Activated CD4-positive, alpha-beta memory T cell treated with anti-CD3 and anti-CD28 coated beads for 36 hours (primary cell): ENCODE measurements around the gene KIAA1671. TPM values are rescaled to one million over a fixed set of nuclear protein-coding genes. Genes with fewer than 3 reads are reported as not detected.
"Not testable (repeated sequence)": the region's sequence is repeated elsewhere in the genome, so short reads cannot be mapped to it uniquely, and the experiment has no call there.

Experiments used
- CTCF ChIA-PET: fragments of 350-600 bp; sonication (Branson Sonifier 250); formaldehyde crosslinking; loops from one replicate; lab custom pipeline; 2021; ENCODE audit warnings: antibody characterized with exemption, inconsistent platforms; lab: Charles Lee
- POLR2A ChIA-PET: fragments of 350-600 bp; sonication (Branson Sonifier 250); formaldehyde crosslinking; loops from one replicate; lab custom pipeline; 2021; ENCODE audit warnings: antibody characterized with exemption; lab: Charles Lee
- DNase-seq: peaks from one replicate; pipeline ENCODE4 v3.0.0-alpha.2; 2020
- H3K27ac Mint-ChIP-seq: one replicate; pipeline ENCODE4 v1.8.0; 2021; ENCODE audit warnings: mixed read lengths
- H3K27me3 Mint-ChIP-seq: one replicate; pipeline ENCODE4 v1.8.0; 2021; ENCODE audit warnings: mixed read lengths
- H3K36me3 Mint-ChIP-seq: one replicate; pipeline ENCODE4 v1.8.0; 2021; ENCODE audit warnings: mixed read lengths
- H3K4me1 Mint-ChIP-seq: one replicate; pipeline ENCODE4 v1.8.0; 2021; ENCODE audit warnings: low read depth, mixed read lengths
- H3K4me3 Mint-ChIP-seq: one replicate; pipeline ENCODE4 v1.8.0; 2021; ENCODE audit warnings: mild to moderate bottlenecking, mixed read lengths
- H3K9me3 Mint-ChIP-seq: one replicate; pipeline ENCODE4 v1.8.0; 2021; ENCODE audit warnings: mixed read lengths
- intact Hi-C: fragments of 100-400 bp; cut with micrococcal nuclease; formaldehyde crosslinking; loops from one replicate; pipeline ENCODE4 v1.15.1; 2023
- total RNA-seq, 2 experiments: library from RNA; stranded (reverse); gene quantifications; one replicate each; pipeline ENCODE4 v1.2.3, GENCODE V29; 2021

Gene KIAA1671
- total RNA-seq, 2 experiments from 2014 or later, result 6.5 to 6.8 TPM

GRCh38 chr22:25196326-25196725 is 243.8 kb downstream of the KIAA1671 start:
- ChIA-PET POLR2A (no interaction called here), CTCF (interaction anchor here (0.6 kb wide), 1 partner anchor 87 kb away, joined by 3 read pairs; no protein-coding TSS in a partner anchor)
- DNase-seq, result no peak
- H3K27me3 Mint-ChIP-seq, result no peaks in the 10 kb centered on the region
- no peaks in the 10 kb centered on the region for H3K4me1 Mint-ChIP-seq
- H3K4me3 Mint-ChIP-seq, result no peak overlapping the region
- no peaks in the 10 kb centered on the region for H3K36me3 Mint-ChIP-seq
- no peaks in the 10 kb centered on the region for H3K9me3 Mint-ChIP-seq
- no peak overlapping the region for H3K27ac Mint-ChIP-seq
- intact Hi-C loops, result no loop called here

DNA sequence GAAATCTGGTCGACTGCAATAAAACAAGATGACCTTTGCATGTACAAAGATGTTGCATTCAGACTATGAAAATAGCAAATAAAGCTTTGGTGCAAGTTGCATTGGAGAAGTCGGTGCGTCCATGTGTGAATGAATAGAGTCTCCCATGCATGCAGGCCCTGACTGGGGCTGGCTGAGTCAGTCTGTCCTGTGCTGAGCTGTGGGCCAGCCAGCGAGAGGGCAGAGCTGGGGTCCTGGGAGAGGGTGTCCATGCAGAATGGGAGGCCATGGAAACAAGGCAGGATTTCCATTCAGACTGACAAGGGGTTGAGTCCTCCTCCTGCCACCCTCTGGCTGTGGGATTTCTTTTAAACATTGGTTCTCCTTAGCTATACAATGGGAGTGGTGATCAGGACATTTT is 244.8 kb downstream of the KIAA1671 start:
- intact Hi-C loops, result no loop called here
- Mint-ChIP-seq H3K36me3 (no peaks in the 10 kb centered on the region), H3K27me3 (no peaks in the 10 kb centered on the region), H3K4me3 (no peak overlapping the region), H3K9me3 (no peaks in the 10 kb centered on the region), H3K27ac (no peak overlapping the region), H3K4me1 (no peaks in the 10 kb centered on the region)
- ChIA-PET CTCF (interaction anchor here (0.8 kb wide), 1 partner anchor 118 kb away, joined by 4 read pairs; no protein-coding TSS in a partner anchor), POLR2A (no interaction called here)
- DNase-seq, result no peak

- Mint-ChIP-seq H3K27me3 (no peaks in the 10 kb centered on the region), H3K27ac (no peak within 1 kb of the TSS), H3K4me3 (no peak within 1 kb of the TSS), H3K36me3 (no peaks in the 10 kb centered on the region), H3K4me1 (no peaks in the 10 kb centered on the region), H3K9me3 (no peaks in the 10 kb centered on the region)
- CTCF ChIA-PET, result interaction anchor here (3.1 kb wide), 1 partner anchor 119 kb away, joined by 24 read pairs; no protein-coding TSS in a partner anchor
- DNase-seq, result no peak
- POLR2A ChIA-PET, result no interaction called here
- intact Hi-C loops, result no loop called here
These were observed 247.4 kb downstream of the KIAA1671 start, which contains the start of gene CRYBB3 for GRCh38 chr22:25199731-25200520. Gene CRYBB3 (plus strand): TSS chr22:25199858. CDS start chr22:25201397, 1,539 bp downstream.

DNA sequence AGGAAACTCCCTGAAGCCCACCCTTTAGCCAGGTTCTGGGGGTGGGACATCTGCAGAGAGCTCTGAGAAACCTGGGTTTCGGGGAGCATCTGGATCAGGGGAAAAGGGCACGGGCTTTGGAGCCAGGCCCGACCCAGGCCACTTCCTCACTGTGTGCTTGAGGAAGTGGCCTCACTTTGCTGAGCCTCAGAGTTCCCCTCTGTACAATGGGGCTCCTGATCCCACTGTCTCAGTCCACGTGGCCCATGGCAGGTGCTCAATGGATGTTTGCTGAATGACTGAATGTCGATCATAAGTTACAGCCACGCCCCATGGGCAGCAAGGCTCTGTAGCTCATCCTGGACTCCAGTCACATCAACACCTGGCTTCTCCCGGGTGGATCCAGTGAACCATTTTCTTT is 248.5 kb downstream of the KIAA1671 start:
- Mint-ChIP-seq H3K27me3 (no peaks in the 10 kb centered on the region), H3K36me3 (no peaks in the 10 kb centered on the region), H3K27ac (no peak overlapping the region), H3K9me3 (no peaks in the 10 kb centered on the region), H3K4me3 (no peak overlapping the region), H3K4me1 (no peaks in the 10 kb centered on the region)
- intact Hi-C loops, result no loop called here
- DNase-seq, result no peak
- ChIA-PET POLR2A (no interaction called here), CTCF (interaction anchor here (1.0 to 3.1 kb wide), 7 partner anchors 9 to 120 kb away, joined by 3 to 24 read pairs (median 5); no protein-coding TSS in a partner anchor)

GRCh38 chr22:25201557-25202273 is 249.2 kb downstream of the KIAA1671 start:
- no peaks in the 10 kb centered on the region for H3K9me3 Mint-ChIP-seq
- CTCF ChIA-PET, result interaction anchor here (0.8 to 3.1 kb wide), 24 partner anchors 8 to 230 kb away, joined by 3 to 24 read pairs (median 4); no protein-coding TSS in a partner anchor
- no peak overlapping the region for H3K27ac Mint-ChIP-seq
- DNase-seq, result no peak
- H3K4me3 Mint-ChIP-seq, result no peak overlapping the region
- H3K36me3 Mint-ChIP-seq, result no peaks in the 10 kb centered on the region
- intact Hi-C loops, result no loop called here
- no peaks in the 10 kb centered on the region for H3K27me3 Mint-ChIP-seq
- POLR2A ChIA-PET, result no interaction called here
- no peaks in the 10 kb centered on the region for H3K4me1 Mint-ChIP-seq

DNA sequence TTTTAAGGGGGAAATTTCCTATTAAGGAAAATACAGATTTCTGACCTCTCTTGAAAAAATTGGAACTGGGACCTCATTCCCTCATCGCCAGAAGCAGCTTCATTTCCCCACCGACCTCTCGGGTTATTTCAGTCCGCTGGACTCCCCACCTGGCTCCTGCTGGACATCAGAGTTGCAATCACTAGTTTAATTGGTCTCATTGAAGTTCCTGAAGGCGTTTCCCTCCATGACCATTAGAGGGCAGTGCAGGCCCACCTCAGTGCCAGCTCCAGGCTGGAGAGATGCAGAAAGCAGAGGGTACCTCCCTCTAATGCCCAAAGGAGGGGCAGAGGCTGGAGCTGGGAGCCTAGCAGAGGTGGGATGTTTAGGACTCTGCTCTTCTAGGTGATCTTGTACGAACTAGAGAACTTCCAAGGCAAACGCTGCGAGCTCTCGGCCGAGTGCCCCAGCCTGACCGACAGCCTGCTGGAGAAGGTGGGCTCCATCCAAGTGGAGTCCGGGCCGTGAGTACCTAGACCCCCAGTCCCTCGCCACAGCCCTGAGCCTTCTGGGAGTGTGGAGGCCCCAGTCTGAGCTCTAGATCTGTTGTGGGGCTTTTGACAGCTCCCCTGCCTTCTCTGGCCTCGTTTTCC is 249.9 kb downstream of the KIAA1671 start:
- CTCF ChIA-PET, result interaction anchor here (0.8 to 3.1 kb wide), 24 partner anchors 9 to 570 kb away, joined by 3 to 24 read pairs (median 4); no protein-coding TSS in a partner anchor
- Mint-ChIP-seq H3K9me3 (no peaks in the 10 kb centered on the region), H3K4me3 (no peak overlapping the region), H3K27ac (no peak overlapping the region), H3K27me3 (no peaks in the 10 kb centered on the region), H3K36me3 (no peaks in the 10 kb centered on the region), H3K4me1 (no peaks in the 10 kb centered on the region)
- POLR2A ChIA-PET, result no interaction called here
- peak; percentile 66 for DNase-seq
- intact Hi-C loops, result no loop called here

- Mint-ChIP-seq H3K36me3 (no peaks in the 10 kb centered on the region), H3K4me1 (no peaks in the 10 kb centered on the region), H3K4me3 (no peak overlapping the region), H3K27me3 (no peaks in the 10 kb centered on the region), H3K9me3 (no peaks in the 10 kb centered on the region), H3K27ac (no peak overlapping the region)
- CTCF ChIA-PET, result interaction anchor here (1.0 to 3.1 kb wide), 11 partner anchors 10 to 570 kb away, joined by 3 to 24 read pairs (median 9); no protein-coding TSS in a partner anchor
- no peak for DNase-seq
- intact Hi-C loops, result no loop called here
- POLR2A ChIA-PET, result no interaction called here
These were observed 250.6 kb downstream of the KIAA1671 start for GRCh38 chr22:25203082-25203481.

GRCh38 chr22:25204547-25204946 is 252.0 kb downstream of the KIAA1671 start:
- H3K4me3 Mint-ChIP-seq, H3K36me3 Mint-ChIP-seq, H3K9me3 Mint-ChIP-seq, DNase-seq, POLR2A ChIA-PET, intact Hi-C loops, H3K27me3 Mint-ChIP-seq, H3K27ac Mint-ChIP-seq, H3K4me1 Mint-ChIP-seq: not testable (repeated sequence)
- CTCF ChIA-PET, result interaction anchor here (1.4 kb wide), 1 partner anchor 129 kb away, joined by 4 read pairs; no protein-coding TSS in a partner anchor

DNA sequence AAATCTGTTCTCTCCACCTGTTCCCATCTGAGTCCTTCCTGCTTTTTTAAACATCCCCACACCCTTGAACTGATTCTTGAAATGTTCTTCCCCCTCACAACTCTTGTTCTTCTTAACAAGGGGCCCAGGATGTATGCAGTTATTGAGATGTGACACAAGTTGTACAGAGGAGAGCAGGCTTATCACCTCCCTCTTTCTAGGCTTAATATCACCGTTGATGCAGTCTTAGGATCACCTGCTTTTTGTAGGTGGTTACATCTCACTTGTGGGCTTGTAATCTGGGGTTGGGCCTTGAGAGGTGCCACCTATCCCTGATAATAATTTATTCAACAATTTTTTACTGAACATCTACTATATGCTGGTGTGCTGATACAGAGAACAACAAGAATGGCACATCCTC is 253.3 kb downstream of the KIAA1671 start:
- no peak overlapping the region for H3K27ac Mint-ChIP-seq
- POLR2A ChIA-PET, result no interaction called here
- DNase-seq, result no peak
- no peaks in the 10 kb centered on the region for H3K36me3 Mint-ChIP-seq
- no peaks in the 10 kb centered on the region for H3K4me1 Mint-ChIP-seq
- no peaks in the 10 kb centered on the region for H3K27me3 Mint-ChIP-seq
- intact Hi-C loops, result no loop called here
- no peak overlapping the region for H3K4me3 Mint-ChIP-seq
- no peaks in the 10 kb centered on the region for H3K9me3 Mint-ChIP-seq
- CTCF ChIA-PET, result no interaction called here

DNA sequence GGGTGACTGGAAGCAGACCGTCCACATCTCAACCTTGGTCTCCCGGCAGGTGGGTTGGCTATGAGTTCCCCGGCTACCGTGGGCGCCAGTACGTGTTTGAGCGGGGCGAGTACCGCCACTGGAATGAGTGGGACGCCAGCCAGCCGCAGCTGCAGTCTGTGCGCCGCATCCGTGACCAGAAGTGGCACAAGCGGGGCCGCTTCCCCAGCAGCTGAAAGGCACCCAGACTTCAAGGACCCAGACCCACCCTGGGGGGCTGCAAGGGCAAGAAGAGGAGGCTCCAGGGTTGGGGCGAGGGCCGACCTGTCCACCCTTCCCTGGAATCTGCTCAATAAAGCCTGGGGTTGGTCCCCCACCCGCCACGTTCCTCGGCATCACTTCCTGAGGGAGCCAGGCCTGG is 254.5 kb downstream of the KIAA1671 start:
- Mint-ChIP-seq H3K4me1 (no peaks in the 10 kb centered on the region), H3K27ac (no peak overlapping the region), H3K27me3 (no peaks in the 10 kb centered on the region), H3K4me3 (no peak overlapping the region), H3K36me3 (no peaks in the 10 kb centered on the region), H3K9me3 (no peaks in the 10 kb centered on the region)
- DNase-seq, result no peak
- ChIA-PET CTCF (no interaction called here), POLR2A (no interaction called here)
- intact Hi-C loops, result no loop called here

GRCh38 chr22:25207553-25208157 is 255.1 kb downstream of the KIAA1671 start:
- DNase-seq, result no peak
- ChIA-PET POLR2A (no interaction called here), CTCF (no interaction called here)
- Mint-ChIP-seq H3K27me3 (peaks cover 2% of the 10 kb centered on the region), H3K9me3 (no peaks in the 10 kb centered on the region), H3K4me1 (no peaks in the 10 kb centered on the region), H3K27ac (no peak overlapping the region), H3K36me3 (no peaks in the 10 kb centered on the region), H3K4me3 (no peak overlapping the region)
- intact Hi-C loops, result no loop called here
